K562 (cell line): Measurements from ENCODE around the gene IFIT2. TPM values are rescaled to one million over a fixed set of nuclear protein-coding genes. Genes with fewer than 3 reads are reported as not detected.

Source experiments
- ATAC-seq: fragments of 200-7000 bp; cut with Tn5 transposase; 3 replicates; pipeline ENCODE4 v1.9.1; 2020; ENCODE audit warnings: moderate library complexity
- BruUV-seq: library from RNA; stranded (reverse); fragments of 400-500 nt; replicated peaks from 2 replicates; lab custom pipeline; 2021; lab: Mats Ljungman, UMichigan
- CTCF ChIA-PET: fragments of 300-600 bp; formaldehyde crosslinking; extraction: SDS; loops from one replicate; lab custom pipeline; 2021; ENCODE audit warnings: low intra/inter-chr PET ratio; lab: Yijun Ruan, JAX
- POLR2A ChIA-PET: fragments of 300-600, 350-650 bp; sonication (Branson Sonifier 250); formaldehyde crosslinking; extraction: SDS; loops from one replicate; lab custom pipeline; 2021; ENCODE audit warnings: antibody characterized with exemption, inconsistent platforms; lab: Yijun Ruan, JAX
- DNase-seq, 4 experiments: peaks; one replicate each; pipeline versions ENCODE4 v3.0.0 to v3.0.0-alpha.2; 2011 to 2018; ENCODE audit warnings: low spot score in 3 of 4, mixed read lengths in 3 of 4; ENCODE audit errors: extremely low read depth in 1 of 4
- FAIRE-seq: peaks from 2 replicates; lab custom pipeline; 2011; peaks lifted over from hg19 to GRCh38; lab: Jason Lieb, UNC
- H2AFZ ChIP-seq: 2 replicates; pipeline ENCODE4 v1.6.0; 2011; ENCODE audit warnings: low read depth, low read length, control low read depth, inconsistent platforms
- H3K27ac ChIP-seq: fragments of 200-600 bp; 3 replicates; pipeline ENCODE4 v1.8.0; 2011; ENCODE audit warnings: low read depth, mild to moderate bottlenecking, control low read depth, inconsistent platforms, low read length, moderate library complexity, mixed read lengths; ENCODE audit errors: extremely low read depth
- H3K27me3 ChIP-seq, 2 experiments: fragments of 300-600 bp in 1 of 2; 2 replicates in 1 of 2; 3 replicates in 1 of 2; pipeline versions ENCODE4 v1.6.0 to v1.8.0; 2011; ENCODE audit warnings: inconsistent platforms in 2 of 2, low read length in 2 of 2, mild to moderate bottlenecking in 1 of 2, mixed read lengths in 1 of 2, moderate library complexity in 1 of 2; ENCODE audit not compliant: control insufficient read depth in 2 of 2, insufficient read depth in 2 of 2
- H3K36me3 ChIP-seq: fragments of 300-600 bp; 3 replicates; pipeline ENCODE4 v1.8.0; 2011; ENCODE audit warnings: mild to moderate bottlenecking, low read length, inconsistent platforms; ENCODE audit not compliant: control insufficient read depth, insufficient read depth
- H3K4me1 ChIP-seq, 2 experiments: fragments of 200-600 bp in 1 of 2; replicated peaks in 1 of 2; 2 replicates in 1 of 2; 3 replicates in 1 of 2; pipeline versions ENCODE4 v1.5.1 to v1.8.0; 2011; ENCODE audit warnings: inconsistent platforms in 2 of 2, low read length in 2 of 2, mild to moderate bottlenecking in 1 of 2, mixed read lengths in 1 of 2, moderate library complexity in 1 of 2; ENCODE audit not compliant: control insufficient read depth in 2 of 2, insufficient read depth in 2 of 2
- H3K4me2 ChIP-seq: 2 replicates; pipeline ENCODE4 v1.6.1; 2011; ENCODE audit warnings: low read length, control low read depth, inconsistent platforms, mixed read lengths; ENCODE audit not compliant: insufficient read depth
- H3K4me3 ChIP-seq: fragments of 200-600 bp; sonication (generic), shearing (Covaris generic); 2 replicates; pipeline ENCODE4 v1.5.1; 2016; ENCODE audit warnings: control low read depth, inconsistent platforms
- H3K79me2 ChIP-seq: fragments of 200-600 bp; 3 replicates; pipeline ENCODE4 v1.8.0; 2011; ENCODE audit warnings: low read length, inconsistent platforms; ENCODE audit not compliant: control insufficient read depth, insufficient read depth
- H3K9ac ChIP-seq, 2 experiments: 2 replicates each; pipeline versions ENCODE4 v1.6.0 to v1.6.1; 2011; ENCODE audit warnings: low read depth in 2 of 2, low read length in 2 of 2, control low read depth in 1 of 2, inconsistent platforms in 1 of 2, mild to moderate bottlenecking in 1 of 2, mixed read lengths in 1 of 2; ENCODE audit not compliant: insufficient read depth in 1 of 2
- H3K9me1 ChIP-seq: one replicate; pipeline ENCODE4 v1.6.0; 2011; ENCODE audit warnings: inconsistent platforms, mild to moderate bottlenecking, low read length, moderate library complexity; ENCODE audit not compliant: control insufficient read depth, insufficient read depth
- H3K9me3 ChIP-seq: replicated peaks from 2 replicates; pipeline ENCODE4 v1.5.1; 2011; ENCODE audit warnings: low read depth, low read length, inconsistent platforms; ENCODE audit not compliant: control insufficient read depth, insufficient read depth
- H4K20me1 ChIP-seq: replicated peaks from 2 replicates; pipeline ENCODE4 v1.6.1; 2011; ENCODE audit warnings: low read length, inconsistent platforms, mixed read lengths; ENCODE audit not compliant: control insufficient read depth, insufficient read depth
- BMI1 ChIP-seq: fragments of 150-350 bp; IDR thresholded peaks from 2 replicates; pipeline ENCODE4 v1.6.1; 2014; ENCODE audit warnings: low read length
- CREB3 ChIP-seq: fragments of 450-650 bp; conservative IDR thresholded peaks from 2 replicates; pipeline ENCODE4 v1.6.1; 2016; ENCODE audit warnings: missing genetic modification characterization, low read depth, mild to moderate bottlenecking, missing compliant biosample characterization, moderate library complexity
- EZH2 ChIP-seq: IDR thresholded peaks from 2 replicates; pipeline ENCODE4 v1.6.1; 2012; ENCODE audit warnings: low read depth, mild to moderate bottlenecking, inconsistent platforms, low read length, borderline replicate concordance
- GABPB1 ChIP-seq: sonication (generic); formaldehyde crosslinking; IDR thresholded peaks from 2 replicates; pipeline ENCODE4 v1.8.0; 2022; ENCODE audit warnings: mild to moderate bottlenecking, missing genetic modification reagents
- HCFC1 ChIP-seq: IDR thresholded peaks from 2 replicates; pipeline ENCODE4 v1.6.1; 2012; ENCODE audit warnings: low read depth, low read length, improper control_type of control experiment
- HDAC3 ChIP-seq: fragments of 450-650 bp; IDR thresholded peaks from 2 replicates; pipeline ENCODE4 v1.6.1; 2018; ENCODE audit warnings: borderline replicate concordance, mild to moderate bottlenecking, moderate library complexity; ENCODE audit not compliant: partially characterized antibody
- MXI1 ChIP-seq: IDR thresholded peaks from 2 replicates; pipeline ENCODE4 v1.6.1; 2011; ENCODE audit warnings: low read depth, mild to moderate bottlenecking, improper control_type of control experiment, low read length
- POLR2AphosphoS5 ChIP-seq: IDR thresholded peaks from 2 replicates; pipeline ENCODE4 v1.6.1; 2011; ENCODE audit warnings: mild to moderate bottlenecking, low read depth, low read length, moderate library complexity; ENCODE audit not compliant: control insufficient read depth, insufficient read depth
- RB1 ChIP-seq: fragments of 450-650 bp; IDR thresholded peaks from 2 replicates; pipeline ENCODE4 v1.6.1; 2017; ENCODE audit warnings: low read depth, mild to moderate bottlenecking
- SP1 ChIP-seq: sonication (generic); formaldehyde crosslinking; IDR thresholded peaks from 2 replicates; pipeline ENCODE4 v1.8.1; 2022; ENCODE audit warnings: mild to moderate bottlenecking, missing genetic modification reagents
- SUPT5H ChIP-seq: fragments of 450-650 bp; IDR thresholded peaks from 2 replicates; pipeline ENCODE4 v1.6.1; 2016
- TAF9B ChIP-seq: fragments of 450-650 bp; IDR thresholded peaks from 2 replicates; pipeline ENCODE4 v1.6.1; 2018; ENCODE audit warnings: mild to moderate bottlenecking; ENCODE audit not compliant: partially characterized antibody
- TBL1XR1 ChIP-seq, 2 experiments: IDR thresholded peaks; 2 replicates each; pipeline ENCODE4 v1.6.1; 2012; ENCODE audit warnings: improper control_type of control experiment in 2 of 2, low read length in 2 of 2, mild to moderate bottlenecking in 1 of 2
- XRCC5 ChIP-seq: fragments of 200-400 bp; formaldehyde crosslinking; IDR thresholded peaks from 2 replicates; pipeline ENCODE4 v1.6.1; 2017; ENCODE audit warnings: low read depth, mild to moderate bottlenecking, low read length
- ZC3H4 ChIP-seq: sonication (generic); formaldehyde crosslinking; IDR thresholded peaks from 2 replicates; pipeline ENCODE4 v1.9.0; 2021; ENCODE audit warnings: missing genetic modification reagents, borderline replicate concordance
- ZKSCAN1 ChIP-seq: fragments of 150-350 bp; IDR thresholded peaks from 2 replicates; pipeline ENCODE4 v1.6.1; 2016; ENCODE audit warnings: low read depth, low read length
- ZNF197 ChIP-seq: fragments of 200-800 bp; sonication (Bioruptor generic); IDR thresholded peaks from 2 replicates; pipeline ENCODE4 v1.6.1; 2016; ENCODE audit warnings: low read depth, missing genetic modification characterization, missing compliant biosample characterization
- ZNF239 ChIP-seq: fragments of 250-450 bp; sonication (Bioruptor Pico); IDR thresholded peaks from 2 replicates; pipeline ENCODE4 v1.4.0; 2020; ENCODE audit warnings: mild to moderate bottlenecking
- WGBS: fragments of 100-300 bp; shearing (Covaris generic); methylation state at CpG from one replicate; pipeline ENCODE4 v1.1.6; 2016; ENCODE audit warnings: low coverage, mixed read lengths; ENCODE audit not compliant: insufficient coverage; ENCODE audit errors: missing lambda C conversion rate; 5-methylcytosine and 5-hydroxymethylcytosine counted together
- in situ Hi-C: fragments of 300-500 bp; cut with MboI; formaldehyde crosslinking; loops from 4 replicates; pipeline ENCODE4 v1.15.0; 2018; ENCODE audit warnings: inconsistent platforms, mixed read lengths
- intact Hi-C: fragments of 100-400 bp; cut with micrococcal nuclease; formaldehyde crosslinking; loops from 2 replicates; pipeline ENCODE4 v1.14.2; 2022
- polyA plus RNA-seq, 8 experiments: library from polyadenylated mRNA; depleted of rRNA in 4 of 8; stranded (reverse) in 5 of 8; unstranded in 3 of 8; fragments of >200 nt; fragmentation: Nextera tagmentation in 2 of 8; fragmentation: Illumina TruSeq in 1 of 8; extraction: Ambion mirVana in 2 of 8; extraction: Trizol in 1 of 8; gene quantifications; 2 replicates each; pipeline versions ENCODE4 v1.2.1 to v1.2.3, GENCODE V29; 2011 to 2014; ENCODE audit warnings: inconsistent platforms in 1 of 8, missing spikeins in 1 of 8
- total RNA-seq, 7 experiments: library from RNA; depleted of rRNA in 6 of 7; stranded (reverse); fragments of >200 nt in 6 of 7; fragmentation: Illumina TruSeq in 2 of 7; extraction: Trizol in 2 of 7; gene quantifications; 2 replicates each; pipeline versions ENCODE4 v1.2.1 to v1.2.3, GENCODE V29; 2011 to 2021; ENCODE audit warnings: low replicate concordance in 1 of 7
- TF ChIP-seq, protein P1 (sequence below): sonication (generic); formaldehyde crosslinking; IDR thresholded peaks from 2 replicates; pipeline ENCODE4 v1.8.0; 2022; ENCODE audit warnings: mild to moderate bottlenecking, missing genetic modification reagents, borderline replicate concordance
- TF ChIP-seq, protein P2 (sequence below): sonication (generic); formaldehyde crosslinking; IDR thresholded peaks from 2 replicates; pipeline ENCODE4 v1.8.1; 2022; ENCODE audit warnings: missing genetic modification reagents

The IFIT2 gene
- total and polyA plus RNA-seq, 9 of the 15 experiments (the other 6 are each of a cell fraction or from before 2014, with no cell fraction given): 0.03 to 0.25 (median 0.10) TPM; not detected in 1

DNA sequence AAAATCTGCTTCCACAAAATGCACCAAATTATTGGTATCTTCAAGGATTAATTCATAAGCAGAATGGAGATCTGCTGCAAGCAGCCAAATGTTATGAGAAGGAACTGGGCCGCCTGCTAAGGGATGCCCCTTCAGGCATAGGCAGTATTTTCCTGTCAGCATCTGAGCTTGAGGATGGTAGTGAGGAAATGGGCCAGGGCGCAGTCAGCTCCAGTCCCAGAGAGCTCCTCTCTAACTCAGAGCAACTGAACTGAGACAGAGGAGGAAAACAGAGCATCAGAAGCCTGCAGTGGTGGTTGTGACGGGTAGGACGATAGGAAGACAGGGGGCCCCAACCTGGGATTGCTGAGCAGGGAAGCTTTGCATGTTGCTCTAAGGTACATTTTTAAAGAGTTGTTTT, 38.0 kb downstream of the IFIT2 start:
- H3K9me3 ChIP-seq: no peaks in the 10 kb centered on the region
- no peak for TF ChIP-seq HDAC3
- no peak for TF ChIP-seq ZC3H4 (CRISPR knock-in tag)
- no peak for TF ChIP-seq ZNF239 (CRISPR knock-in tag)
- no peak for TF ChIP-seq CREB3
- TF ChIP-seq EZH2: no peak
- no peak for TF ChIP-seq SP1
- TF ChIP-seq POLR2AphosphoS5: no peak
- no peak for TF ChIP-seq TBL1XR1 (IDR thresholded peaks at IDR 0.05; ENCODE audit: low read length in 2 of 2)
- TF ChIP-seq, protein P1, sequence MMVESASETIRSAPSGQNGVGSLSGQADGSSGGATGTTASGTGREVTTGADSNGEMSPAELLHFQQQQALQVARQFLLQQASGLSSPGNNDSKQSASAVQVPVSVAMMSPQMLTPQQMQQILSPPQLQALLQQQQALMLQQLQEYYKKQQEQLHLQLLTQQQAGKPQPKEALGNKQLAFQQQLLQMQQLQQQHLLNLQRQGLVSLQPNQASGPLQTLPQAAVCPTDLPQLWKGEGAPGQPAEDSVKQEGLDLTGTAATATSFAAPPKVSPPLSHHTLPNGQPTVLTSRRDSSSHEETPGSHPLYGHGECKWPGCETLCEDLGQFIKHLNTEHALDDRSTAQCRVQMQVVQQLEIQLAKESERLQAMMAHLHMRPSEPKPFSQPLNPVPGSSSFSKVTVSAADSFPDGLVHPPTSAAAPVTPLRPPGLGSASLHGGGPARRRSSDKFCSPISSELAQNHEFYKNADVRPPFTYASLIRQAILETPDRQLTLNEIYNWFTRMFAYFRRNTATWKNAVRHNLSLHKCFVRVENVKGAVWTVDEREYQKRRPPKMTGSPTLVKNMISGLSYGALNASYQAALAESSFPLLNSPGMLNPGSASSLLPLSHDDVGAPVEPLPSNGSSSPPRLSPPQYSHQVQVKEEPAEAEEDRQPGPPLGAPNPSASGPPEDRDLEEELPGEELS (CRISPR knock-in tag): no peak
- no peak for TF ChIP-seq TAF9B
- TF ChIP-seq GABPB1 (CRISPR knock-in tag): no peak
- TF ChIP-seq RB1: no peak
- no peak for TF ChIP-seq BMI1
- TF ChIP-seq MXI1: no peak
- no peak for TF ChIP-seq XRCC5
- TF ChIP-seq, protein P2, sequence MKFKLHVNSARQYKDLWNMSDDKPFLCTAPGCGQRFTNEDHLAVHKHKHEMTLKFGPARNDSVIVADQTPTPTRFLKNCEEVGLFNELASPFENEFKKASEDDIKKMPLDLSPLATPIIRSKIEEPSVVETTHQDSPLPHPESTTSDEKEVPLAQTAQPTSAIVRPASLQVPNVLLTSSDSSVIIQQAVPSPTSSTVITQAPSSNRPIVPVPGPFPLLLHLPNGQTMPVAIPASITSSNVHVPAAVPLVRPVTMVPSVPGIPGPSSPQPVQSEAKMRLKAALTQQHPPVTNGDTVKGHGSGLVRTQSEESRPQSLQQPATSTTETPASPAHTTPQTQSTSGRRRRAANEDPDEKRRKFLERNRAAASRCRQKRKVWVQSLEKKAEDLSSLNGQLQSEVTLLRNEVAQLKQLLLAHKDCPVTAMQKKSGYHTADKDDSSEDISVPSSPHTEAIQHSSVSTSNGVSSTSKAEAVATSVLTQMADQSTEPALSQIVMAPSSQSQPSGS (CRISPR knock-in tag): no peak
- TF ChIP-seq ZKSCAN1: no peak
- TF ChIP-seq ZNF197: no peak
- TF ChIP-seq SUPT5H: no peak
- TF ChIP-seq HCFC1: no peak
- WGBS: 75% methylated on average over 2 of the region's 4 CpGs
- no peaks in the 10 kb centered on the region for H3K9me1 ChIP-seq
- ATAC-seq: no peak
- H3K4me2 ChIP-seq: no peak overlapping the region
- FAIRE-seq: no peak
- H3K4me1 ChIP-seq: peaks cover 0 to 2% of the 10 kb centered on the region in 2 experiments; a peak in 2 of 5 replicates
- intact Hi-C loops: no loop called here
- ChIA-PET CTCF (no interaction called here), POLR2A (no interaction called here)
- BruUV-seq: no TSS peak
- H2AFZ ChIP-seq: no peak overlapping the region
- in situ Hi-C loops: no loop called here
- H3K36me3 ChIP-seq: no peaks in the 10 kb centered on the region
- no peaks in the 10 kb centered on the region for H4K20me1 ChIP-seq
- no peak for DNase-seq
- H3K4me3 ChIP-seq: no peak overlapping the region
- no peak overlapping the region for H3K9ac ChIP-seq
- no peak overlapping the region for H3K27ac ChIP-seq
- no peaks in the 10 kb centered on the region for H3K79me2 ChIP-seq
- no peaks in the 10 kb centered on the region for H3K27me3 ChIP-seq
